Kidney (tissue), 14 donors: ENCODE results near the gene SSBP4. TPM values are rescaled to one million over a fixed set of nuclear protein-coding genes. Genes with fewer than 3 reads are reported as not detected.
A peak's percentile ranks its signal among the peaks of the same experiment; 100 is the strongest.

Experiments used
- DNase-seq, 5 donors: peaks; one replicate each; pipeline ENCODE4 v3.0.0-alpha.2; 2013 to 2020
- FAIRE-seq: peaks from 2 replicates; lab custom pipeline; 2012; peaks lifted over from hg19 to GRCh38; lab: Jason Lieb, UNC
- H3K27ac ChIP-seq, 2 donors: one replicate each; pipeline ENCODE4 v1.7.0; 2013; ENCODE audit warnings: low read depth in 2 of 2, low read length in 2 of 2, inconsistent platforms in 1 of 2
- H3K27me3 ChIP-seq: one replicate; pipeline ENCODE4 v1.7.1; 2013; ENCODE audit warnings: low read length, inconsistent platforms; ENCODE audit not compliant: control insufficient read depth, insufficient read depth
- H3K36me3 ChIP-seq, 3 donors: one replicate each; pipeline versions ENCODE4 v1.7.0 to v1.7.1; 2013; ENCODE audit warnings: low read length in 3 of 3, control low read depth in 1 of 3, inconsistent platforms in 1 of 3; ENCODE audit not compliant: insufficient read depth in 3 of 3, control insufficient read depth in 2 of 3
- H3K4me1 ChIP-seq, 3 donors: one replicate each; pipeline versions ENCODE4 v1.7.0 to v1.7.1; 2013; ENCODE audit warnings: low read length in 3 of 3, inconsistent platforms in 1 of 3, low read depth in 1 of 3; ENCODE audit not compliant: control insufficient read depth in 2 of 3, insufficient read depth in 2 of 3
- H3K4me3 ChIP-seq, 3 donors: one replicate each; pipeline versions ENCODE4 v1.7.0 to v1.8.1; 2013; ENCODE audit warnings: low read length in 3 of 3, control low read depth in 1 of 3, inconsistent platforms in 1 of 3
- H3K9ac ChIP-seq, 3 donors: one replicate each; pipeline versions ENCODE4 v1.7.0 to v1.7.1; 2013; ENCODE audit warnings: low read length in 3 of 3, control low read depth in 1 of 3, inconsistent platforms in 1 of 3
- H3K9me3 ChIP-seq, 3 donors: one replicate each; pipeline versions ENCODE4 v1.7.0 to v1.7.1; 2013; ENCODE audit warnings: low read length in 3 of 3, control low read depth in 1 of 3, inconsistent platforms in 1 of 3; ENCODE audit not compliant: control insufficient read depth in 2 of 3, insufficient read depth in 1 of 3
- CTCF ChIP-seq: IDR thresholded peaks from 3 replicates; pipeline ENCODE4 v1.5.1; 2012; ENCODE audit warnings: mild to moderate bottlenecking, moderate library complexity, borderline replicate concordance; ENCODE audit not compliant: insufficient read depth; ENCODE audit errors: extremely low read depth
- intact Hi-C: fragments of 100-400 bp; cut with DNase I; formaldehyde crosslinking; loops from one replicate; pipeline ENCODE4 v1.11.1; 2022
- polyA plus RNA-seq: library from polyadenylated mRNA; stranded (reverse); fragments of 350-450 nt; fragmentation: Illumina TruSeq; extraction: RNeasy Lipid Tissue Mini Kit (QIAGEN cat#74804); gene quantifications from one replicate; pipeline ENCODE4 v1.2.3, GENCODE V29; 2014; ENCODE audit warnings: low read depth, low replicate concordance; ENCODE audit not compliant: insufficient read depth
- total RNA-seq: library from RNA; stranded (reverse); fragmentation: NEBNext Ultra II Directional; extraction: Animal tissue kit (Norgen Biotek cat#: 25700); gene quantifications from one replicate; pipeline ENCODE4 v1.2.1, GENCODE V29; 2021
- donor health status: control.
- donor health status: control.
- donor health status: control.
- donor health status: control.
- donor health status: control.
- donor health status: DM: yes; HTN: yes; CAD: no.
- donor health status: Normal renal cell carcinoma (clear cell type).

The SSBP4 gene
- total and polyA plus RNA-seq, 2 donors from 2014 or later = 64.9 to 74.9 TPM

- Histone ChIP-seq H3K9ac (no peak overlapping the region), H3K27me3 (no peaks in the 10 kb centered on the region), H3K4me1 (peaks cover 0 to 8% (median 0%) of the 10 kb centered on the region in 3 donors), H3K27ac (no peak overlapping the region), H3K9me3 (no peaks in the 10 kb centered on the region), H3K4me3 (no peak overlapping the region), H3K36me3 (peaks cover 0 to 36% (median 21%) of the 10 kb centered on the region in 3 donors)
- TF ChIP-seq CTCF = no peak
- FAIRE-seq (no peak), DNase-seq (peak in 1 of 5 donors; percentile 78)
- intact Hi-C loops = no loop called here
Measured at GRCh38 chr19:18450021-18450930, 31.1 kb downstream of the SSBP4 start.

GRCh38 chr19:18450931-18451836, 32.0 kb downstream of the SSBP4 start:
- intact Hi-C loops = no loop called here
- Histone ChIP-seq H3K4me3 (no peak overlapping the region), H3K27ac (no peak overlapping the region), H3K27me3 (no peaks in the 10 kb centered on the region), H3K4me1 (peaks cover 0 to 8% (median 0%) of the 10 kb centered on the region in 3 donors), H3K9ac (no peak overlapping the region), H3K9me3 (no peaks in the 10 kb centered on the region), H3K36me3 (peaks cover 0 to 30% (median 21%) of the 10 kb centered on the region in 3 donors)
- no peak for FAIRE-seq
- peak; percentile 84 to 95 (median 92) for DNase-seq
- TF ChIP-seq CTCF = peak; percentile 96

GRCh38 chr19:18452386-18452785, 33.2 kb downstream of the SSBP4 start:
- Histone ChIP-seq H3K36me3 (peaks cover 0 to 22% (median 16%) of the 10 kb centered on the region in 3 donors), H3K9me3 (no peaks in the 10 kb centered on the region), H3K27me3 (no peaks in the 10 kb centered on the region), H3K27ac (no peak overlapping the region), H3K9ac (no peak overlapping the region), H3K4me3 (no peak overlapping the region), H3K4me1 (peaks cover 0 to 7% (median 0%) of the 10 kb centered on the region in 3 donors)
- no peak for TF ChIP-seq CTCF
- intact Hi-C loops = no loop called here
- no peak for DNase-seq
- FAIRE-seq = no peak
